Measurements from ENCODE around the gene FLYWCH1. TPM values are rescaled to one million over a fixed set of nuclear protein-coding genes. Genes with fewer than 3 reads are reported as not detected.

The FLYWCH1 gene
- total RNA-seq, 1 experiment from 2014 or later = 13.5 TPM

- DNase-seq (ENCODE audit: low read depth) = no peak
These were observed 39.0 kb downstream of the FLYWCH1 start for GRCh38 chr16:2950773-2951172.

DNA sequence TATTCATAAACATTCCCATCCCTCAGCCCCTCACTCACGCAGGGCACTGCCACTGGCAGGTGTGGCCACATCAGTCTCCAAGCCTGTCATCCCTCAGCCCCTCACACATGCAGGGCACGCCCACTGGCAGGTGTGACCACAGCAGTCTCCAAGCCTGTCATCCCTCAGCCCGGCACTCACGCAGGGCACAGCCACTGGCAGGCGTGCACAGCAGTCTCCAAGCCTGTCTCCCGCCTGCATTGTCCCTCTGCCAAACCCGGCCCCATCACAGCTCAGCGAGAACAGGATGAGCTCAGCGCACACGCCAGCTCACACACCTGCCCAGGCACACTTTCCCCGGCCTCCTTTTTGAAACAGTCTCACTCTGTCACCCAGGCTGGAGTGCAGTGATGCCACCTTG, 40.9 kb downstream of the FLYWCH1 start:
- DNase-seq (ENCODE audit: low read depth) = no peak

DNA sequence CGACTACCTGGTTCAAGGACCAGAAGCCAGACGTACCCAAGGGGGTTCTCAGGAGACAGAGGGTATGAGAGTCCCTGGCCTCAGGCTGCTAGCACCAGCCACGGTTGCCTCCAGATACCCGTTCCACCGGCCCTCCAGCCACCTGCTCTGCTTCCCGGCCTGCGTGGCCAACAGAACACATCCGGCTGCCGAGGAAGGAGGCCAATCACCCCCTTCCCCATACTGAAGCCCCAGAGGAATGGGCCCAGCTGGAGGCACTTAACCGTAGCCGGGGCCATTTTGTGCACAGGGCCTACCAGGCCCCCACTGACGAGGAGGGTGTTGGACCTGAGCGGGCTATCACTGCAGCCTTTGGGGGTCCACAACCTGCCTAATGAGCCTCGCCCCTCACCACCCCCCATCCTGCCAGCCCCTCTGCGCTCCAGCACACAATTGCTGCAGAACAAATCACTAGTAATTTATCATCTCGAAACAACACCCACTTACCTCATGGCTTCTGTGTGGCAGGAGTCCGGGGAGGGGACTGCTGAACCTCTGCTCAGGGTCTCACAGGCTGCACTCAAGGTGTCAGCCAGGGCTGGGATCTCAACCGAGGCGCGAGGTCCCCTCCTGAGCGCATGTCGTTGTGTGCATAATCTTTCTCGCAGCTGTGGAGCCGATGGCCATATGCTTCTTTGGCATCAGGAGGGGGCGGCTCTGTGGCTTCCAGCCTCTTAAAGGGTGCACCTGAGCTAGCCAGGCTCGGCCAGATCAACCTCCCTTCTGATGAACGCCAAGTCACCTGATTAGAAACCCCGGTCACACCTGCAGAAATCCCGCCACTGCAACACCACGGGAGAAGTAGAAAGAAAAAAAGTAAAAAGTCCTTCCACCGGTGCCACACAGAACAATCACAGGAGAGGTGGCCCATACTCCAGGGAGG, 42.2 kb downstream of the FLYWCH1 start:
- DNase-seq (ENCODE audit: low read depth) = no peak

GRCh38 chr16:2954656-2955381, 43.1 kb downstream of the FLYWCH1 start:
- no peak for DNase-seq (ENCODE audit: low read depth)

- DNase-seq (ENCODE audit: low read depth) = no peak
These were observed 43.7 kb downstream of the FLYWCH1 start for GRCh38 chr16:2955438-2955778.

- DNase-seq (ENCODE audit: low read depth) = no peak
These were observed 44.2 kb downstream of the FLYWCH1 start for GRCh38 chr16:2955779-2956578.

DNA sequence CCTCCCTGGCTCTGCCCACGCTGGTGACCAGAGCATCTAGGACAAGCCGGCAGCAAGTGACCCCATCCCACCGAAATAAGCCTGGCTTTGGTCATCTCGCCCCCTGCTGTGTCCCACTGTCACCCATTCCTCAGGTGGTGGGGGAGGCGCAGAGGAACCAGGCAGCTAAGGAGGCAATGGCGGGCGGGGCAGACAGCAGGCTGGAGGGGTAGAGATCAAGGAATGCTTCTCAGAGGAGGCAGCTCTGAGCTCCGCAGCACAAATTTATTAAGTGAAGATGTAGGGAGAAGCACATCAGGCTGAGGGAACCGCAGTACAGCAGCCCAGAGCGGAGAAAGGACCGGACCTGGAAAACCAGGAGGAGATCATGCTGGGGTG, 44.8 kb downstream of the FLYWCH1 start:
- no peak for DNase-seq (ENCODE audit: low read depth)

DNA sequence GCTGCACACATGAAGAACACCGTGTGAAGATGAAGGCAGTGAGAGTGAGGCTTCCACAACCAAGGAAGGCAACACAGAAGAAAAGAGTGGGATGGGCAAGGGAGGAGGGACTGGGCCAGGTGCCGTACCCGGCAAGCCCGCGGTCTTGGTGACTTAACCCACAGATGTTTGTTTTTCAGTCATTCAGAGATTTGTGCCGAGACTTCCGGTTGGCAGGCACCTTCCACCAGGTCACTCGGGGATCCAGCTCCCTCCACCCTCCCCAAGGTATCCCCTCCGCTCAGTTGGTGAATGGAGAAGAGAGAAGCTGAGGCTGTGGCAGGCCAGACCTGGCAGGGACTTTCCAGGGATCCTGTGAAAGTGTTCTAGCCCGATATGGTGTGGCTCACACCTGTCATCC, 47.5 kb downstream of the FLYWCH1 start:
- DNase-seq (ENCODE audit: low read depth) = no peak

GRCh38 chr16:2960183-2961010, 48.7 kb downstream of the FLYWCH1 start:
- no peak for DNase-seq (ENCODE audit: low read depth)

- DNase-seq (ENCODE audit: low read depth) = no peak
These were observed 50.8 kb downstream of the FLYWCH1 start for GRCh38 chr16:2962334-2963073.

- no peak for DNase-seq (ENCODE audit: low read depth)
These were observed 51.5 kb downstream of the FLYWCH1 start for GRCh38 chr16:2963074-2963722.

GRCh38 chr16:2963723-2964474, 52.2 kb downstream of the FLYWCH1 start, which contains the start of gene KREMEN2:
TSS of gene KREMEN2 (plus strand) at chr16:2964275. CDS start at chr16:2964521, 246 bp downstream.
- peak; percentile 33 for DNase-seq (ENCODE audit: low read depth)

DNA sequence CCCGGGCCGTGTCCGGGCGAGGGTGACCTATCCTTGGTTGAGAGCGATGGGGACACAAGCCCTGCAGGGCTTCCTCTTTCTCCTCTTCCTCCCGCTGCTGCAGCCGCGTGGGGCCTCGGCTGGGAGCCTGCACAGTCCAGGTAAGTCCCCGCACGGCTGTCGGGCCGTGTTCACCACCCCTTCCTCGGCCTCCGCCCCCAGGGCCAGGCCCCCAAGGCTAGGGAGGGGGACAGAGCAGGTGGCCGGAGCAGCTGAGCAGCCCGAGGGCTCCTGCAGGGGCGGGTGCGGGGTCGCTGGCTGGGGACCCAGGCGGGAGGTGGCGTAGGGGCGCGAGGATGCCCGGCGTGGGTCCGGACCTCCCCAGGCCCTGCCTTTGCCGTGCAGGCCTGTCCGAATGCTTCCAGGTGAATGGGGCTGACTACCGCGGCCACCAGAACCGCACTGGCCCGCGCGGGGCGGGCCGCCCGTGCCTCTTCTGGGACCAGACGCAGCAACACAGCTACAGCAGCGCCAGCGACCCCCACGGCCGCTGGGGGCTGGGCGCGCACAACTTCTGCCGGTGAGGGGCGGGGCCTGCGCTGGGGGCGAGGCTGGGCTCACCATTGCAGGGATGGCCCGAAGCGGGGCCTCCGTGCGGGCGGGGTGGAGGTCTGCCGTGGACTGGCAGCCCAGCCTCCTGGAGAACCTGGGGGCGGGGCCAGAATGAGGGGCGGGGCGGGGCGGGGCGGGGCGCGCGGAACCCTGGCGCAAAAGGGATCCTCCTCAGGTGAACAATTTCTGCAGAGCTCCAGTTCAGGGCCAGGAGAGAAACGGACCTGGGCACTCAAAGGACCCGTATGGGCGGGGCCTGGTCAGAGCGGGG, 53.0 kb downstream of the FLYWCH1 start:
- peak; percentile 29 for DNase-seq (ENCODE audit: low read depth)

GRCh38 chr16:2966043-2966807, 54.5 kb downstream of the FLYWCH1 start:
- no peak for DNase-seq (ENCODE audit: low read depth)

GRCh38 chr16:2966808-2967191, 55.1 kb downstream of the FLYWCH1 start:
- no peak for DNase-seq (ENCODE audit: low read depth)

GRCh38 chr16:2967211-2967631, 55.5 kb downstream of the FLYWCH1 start:
- no peak for DNase-seq (ENCODE audit: low read depth)

DNA sequence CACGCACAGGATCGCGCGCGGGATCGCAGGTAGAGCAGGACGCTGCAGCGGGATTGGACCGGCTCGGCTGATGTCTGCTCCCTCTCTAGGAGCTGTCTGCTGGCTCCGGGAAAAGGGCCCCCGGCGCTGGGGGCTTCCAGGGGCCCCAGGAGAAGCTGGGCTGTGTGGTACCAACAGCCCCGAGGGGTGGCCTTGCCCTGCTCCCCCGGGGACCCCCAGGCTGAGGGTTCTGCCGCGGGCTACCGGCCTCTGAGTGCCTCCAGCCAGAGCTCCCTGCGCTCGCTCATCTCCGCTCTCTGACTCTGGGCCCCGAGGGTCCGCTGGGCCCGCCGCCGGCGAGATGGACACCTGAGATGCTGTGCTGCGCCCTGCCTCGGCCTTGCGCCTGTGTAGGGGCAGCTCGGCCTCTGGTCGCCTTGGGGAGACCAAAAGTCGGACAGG, 56.0 kb downstream of the FLYWCH1 start:
- DNase-seq (ENCODE audit: low read depth) = no peak
